ENCODE measurements around the gene DDA1. TPM values are rescaled to one million over a fixed set of nuclear protein-coding genes. Genes with fewer than 3 reads are reported as not detected.
"Not testable (repeated sequence)": the region's sequence is repeated elsewhere in the genome, so short reads cannot be mapped to it uniquely, and the experiment has no call there.

Gene DDA1
- total RNA-seq, 1 experiment from 2014 or later: 28.2 TPM

DNA sequence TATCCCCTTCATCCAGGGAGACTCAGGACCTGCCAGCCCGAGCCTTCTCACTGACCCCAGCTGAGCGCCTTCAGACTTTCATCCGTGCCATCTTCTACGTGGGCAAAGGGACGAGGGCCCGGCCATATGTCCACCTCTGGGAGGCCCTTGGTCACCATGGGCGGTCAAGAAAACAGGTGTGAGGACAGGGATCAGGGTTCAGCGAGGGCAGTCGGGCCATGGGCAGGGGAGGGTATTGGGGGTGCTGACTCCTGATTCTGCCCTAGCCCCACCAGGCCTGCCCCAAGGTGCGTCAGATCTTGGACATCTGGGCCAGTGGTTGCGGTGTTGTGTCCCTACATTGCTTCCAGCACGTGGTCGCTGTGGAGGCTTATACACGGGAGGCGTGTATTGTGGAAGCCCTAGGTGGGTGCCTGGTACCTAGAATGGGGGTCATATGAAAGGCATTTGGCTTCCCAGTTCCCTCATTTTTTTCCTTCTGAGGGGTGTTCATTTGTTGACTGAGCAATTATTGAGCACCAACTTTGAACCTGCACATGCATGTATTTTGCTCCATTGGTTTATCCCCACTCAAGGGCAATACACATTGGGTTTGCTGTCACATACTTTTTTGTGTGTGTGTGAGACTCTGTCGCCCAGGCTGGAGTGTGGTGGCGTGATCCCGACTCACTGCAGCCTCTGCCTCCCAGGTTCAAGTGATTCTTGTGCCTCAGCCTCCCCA is 23.8 kb upstream of the DDA1 start:
- DNase-seq (ENCODE audit: low spot score): no peak
- in situ Hi-C loops (cut with HindIII; ENCODE audit: low sequenced_read_pairs): no loop called here

DNA sequence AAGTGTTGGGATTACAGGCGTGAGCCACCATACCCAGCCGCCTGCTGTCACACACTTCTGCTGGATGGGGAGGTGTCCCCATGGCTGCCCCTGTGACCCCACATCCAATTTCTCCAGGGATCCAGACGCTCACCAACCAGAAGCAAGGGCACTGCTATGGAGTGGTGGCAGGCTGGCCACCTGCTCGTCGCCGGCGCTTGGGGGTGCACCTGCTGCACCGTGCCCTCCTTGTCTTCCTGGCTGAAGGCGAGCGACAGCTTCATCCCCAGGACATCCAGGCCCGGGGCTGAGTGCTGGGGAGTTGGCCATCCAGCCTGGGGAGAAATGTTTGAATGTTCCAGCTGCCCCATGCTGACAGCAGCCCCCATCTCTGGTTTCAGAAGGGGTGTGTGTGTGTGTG is 23.1 kb upstream of the DDA1 start:
- in situ Hi-C loops (cut with HindIII; ENCODE audit: low sequenced_read_pairs): no loop called here
- DNase-seq (ENCODE audit: low spot score): no peak

DNA sequence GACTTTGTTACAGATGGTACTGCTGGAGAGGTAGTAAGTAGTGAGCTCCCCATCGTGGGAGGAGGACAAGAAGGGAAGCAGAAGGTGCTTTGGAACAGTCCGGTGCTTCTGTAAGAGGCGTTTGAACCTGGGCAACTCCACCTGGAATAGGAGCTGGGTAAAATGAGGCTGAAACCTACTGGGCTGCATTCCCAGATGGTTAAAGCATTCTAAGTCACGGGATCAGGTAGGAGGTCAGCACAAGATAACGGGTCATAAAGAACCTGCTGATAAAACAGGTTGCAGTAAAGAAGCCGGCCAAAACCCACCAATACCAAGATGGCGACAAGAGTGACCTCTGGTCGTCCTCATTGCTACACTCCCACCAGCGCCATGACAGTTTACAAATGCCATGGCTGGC is 22.6 kb upstream of the DDA1 start:
- DNase-seq (ENCODE audit: low spot score): no peak
- in situ Hi-C loops (cut with HindIII; ENCODE audit: low sequenced_read_pairs): no loop called here

DNA sequence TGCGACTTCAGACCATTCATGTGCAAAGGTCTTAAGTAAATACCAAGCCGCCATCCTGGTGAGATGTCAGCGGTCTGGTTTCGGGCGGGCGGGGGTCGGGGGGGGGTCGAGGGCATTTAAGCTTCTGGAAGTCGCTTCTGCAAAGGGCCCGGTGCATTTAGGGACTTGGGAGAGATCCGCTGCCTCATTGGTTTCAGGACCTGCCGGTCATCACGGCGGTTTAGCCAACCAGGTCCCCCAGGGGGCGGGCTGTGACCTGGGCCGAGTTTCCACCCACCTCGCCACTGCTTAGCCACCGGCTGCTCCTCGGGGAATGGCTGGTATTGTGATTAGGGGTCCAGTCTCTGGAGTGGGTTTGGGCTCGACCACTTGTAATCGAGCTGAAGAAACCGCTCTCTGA is 19.9 kb upstream of the DDA1 start:
- peak; percentile 60 for DNase-seq (ENCODE audit: low spot score)
- in situ Hi-C loops (cut with HindIII; ENCODE audit: low sequenced_read_pairs): no loop called here

DNA sequence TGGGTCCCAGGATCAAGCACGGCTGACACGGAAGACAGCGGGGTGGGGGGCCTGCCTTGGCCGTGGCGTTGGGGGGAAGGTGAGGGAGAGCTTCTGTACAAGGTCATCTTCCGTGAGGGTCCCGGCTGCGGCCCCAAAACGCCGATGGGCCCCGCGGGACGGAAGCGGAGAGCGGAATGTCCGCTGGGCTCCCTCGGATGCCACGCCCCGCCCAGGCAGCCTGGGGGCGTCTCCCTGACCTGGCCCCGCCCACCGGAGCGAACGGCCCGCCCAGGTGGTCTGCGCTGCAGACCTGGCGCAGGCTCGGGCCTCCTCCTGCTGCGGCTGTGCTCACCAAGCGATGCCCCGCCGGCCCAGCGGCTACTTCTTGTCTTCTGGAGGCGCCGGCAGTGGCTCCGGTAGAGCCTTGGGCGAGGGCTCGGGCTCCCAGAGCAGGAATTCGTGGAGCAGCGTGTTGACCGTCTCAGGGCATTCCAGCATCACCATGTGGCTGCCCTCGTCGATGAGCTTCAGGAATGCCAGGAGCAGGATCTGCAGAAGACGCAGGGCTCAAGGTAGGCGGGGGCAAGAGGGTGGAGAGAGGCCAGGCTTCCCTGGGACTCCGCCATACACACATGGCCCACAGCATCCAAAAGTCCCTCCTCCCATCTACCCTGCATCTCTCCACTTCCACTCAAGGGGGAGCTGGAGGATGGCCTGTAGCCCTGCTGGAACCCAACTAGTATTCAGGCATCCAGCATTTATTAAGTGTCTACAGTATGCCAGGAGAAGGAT is 16.9 kb upstream of the DDA1 start:
- in situ Hi-C loops (cut with HindIII; ENCODE audit: low sequenced_read_pairs): no loop called here
- DNase-seq (ENCODE audit: low spot score): peak; percentile 87

DNA sequence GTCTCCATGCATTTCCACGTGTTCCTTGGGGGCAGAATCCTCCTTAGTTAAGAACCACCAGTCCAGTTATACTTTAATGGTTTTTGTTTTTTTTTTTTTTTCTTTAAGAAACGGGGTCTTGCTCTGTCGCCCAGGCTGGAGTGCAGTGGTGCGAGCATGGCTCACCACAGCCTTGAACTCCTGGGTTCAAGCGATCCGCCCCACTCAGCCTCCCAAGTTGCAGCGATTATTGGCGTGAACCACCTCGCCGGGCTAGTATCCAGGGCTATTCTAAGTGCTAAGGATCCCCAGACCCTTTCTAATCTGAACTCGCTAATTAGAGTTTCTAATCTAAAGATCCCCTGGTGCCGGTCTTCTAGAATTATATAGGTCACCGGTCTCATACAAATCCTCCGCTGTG is 15.8 kb upstream of the DDA1 start:
- in situ Hi-C loops (cut with HindIII; ENCODE audit: low sequenced_read_pairs): no loop called here
- no peak for DNase-seq (ENCODE audit: low spot score)

DNA sequence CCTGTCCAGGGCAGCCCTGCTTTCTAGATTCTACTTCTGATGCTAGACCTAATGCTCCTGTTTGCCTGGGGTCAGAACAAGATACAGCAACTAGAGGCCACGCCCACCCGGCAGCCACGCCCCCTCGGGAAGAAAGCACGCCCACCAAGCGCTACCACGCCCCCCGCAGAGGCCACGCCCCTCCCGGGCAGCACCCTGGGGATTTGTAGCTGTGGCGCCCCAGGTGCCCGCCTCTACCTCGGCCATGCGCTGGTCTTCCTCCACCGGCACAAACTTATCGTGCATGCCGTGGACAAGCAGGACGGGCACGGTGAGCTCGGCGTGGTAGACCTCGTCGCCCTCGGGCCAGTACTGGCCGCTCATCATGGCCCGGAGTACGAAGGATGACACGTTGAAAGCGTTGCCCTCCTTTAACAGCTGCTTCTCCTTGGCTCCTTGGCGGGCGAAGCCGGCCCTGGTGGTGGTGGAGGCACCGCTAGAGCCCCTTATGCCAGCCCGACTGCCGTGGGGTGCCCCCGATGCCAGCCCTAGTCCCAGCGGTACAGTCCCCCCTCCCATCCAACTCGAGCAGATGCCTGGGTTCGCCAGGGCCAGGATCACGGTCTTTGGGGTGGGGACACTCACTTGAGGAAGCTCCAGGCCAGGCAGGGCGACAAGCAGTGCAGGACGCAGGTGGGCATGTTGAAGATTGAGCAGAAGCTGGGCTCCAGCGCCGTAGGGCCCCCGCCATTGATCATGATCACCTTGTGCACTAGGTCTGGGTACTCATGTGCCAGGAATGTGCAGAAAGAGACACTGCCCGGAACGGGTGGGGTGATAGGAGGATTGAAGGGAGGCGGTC is 15.1 kb upstream of the DDA1 start:
- DNase-seq (ENCODE audit: low spot score): no peak
- in situ Hi-C loops (cut with HindIII; ENCODE audit: low sequenced_read_pairs): no loop called here

DNA sequence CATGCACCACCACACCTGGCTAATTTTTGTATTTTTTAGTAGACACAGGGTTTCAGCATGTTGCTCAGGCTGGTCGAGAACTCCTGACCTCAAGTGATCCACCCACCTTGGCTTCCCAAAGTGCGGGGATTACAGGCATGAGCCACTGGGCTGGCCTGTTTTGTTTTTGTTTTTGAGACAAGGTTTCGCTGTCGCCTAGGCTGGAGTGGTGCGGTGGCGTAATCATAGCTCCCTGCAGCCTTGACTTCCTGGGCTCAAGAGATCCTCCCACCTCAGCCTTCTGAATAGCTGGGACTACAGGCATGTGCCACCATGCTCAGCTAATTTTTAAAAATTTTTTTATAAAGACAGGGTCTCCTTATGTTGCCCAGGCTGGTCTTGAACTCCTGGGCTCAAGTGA is 13.8 kb upstream of the DDA1 start:
- DNase-seq (ENCODE audit: low spot score); in situ Hi-C loops (cut with HindIII; ENCODE audit: low sequenced_read_pairs): not testable (repeated sequence)

DNA sequence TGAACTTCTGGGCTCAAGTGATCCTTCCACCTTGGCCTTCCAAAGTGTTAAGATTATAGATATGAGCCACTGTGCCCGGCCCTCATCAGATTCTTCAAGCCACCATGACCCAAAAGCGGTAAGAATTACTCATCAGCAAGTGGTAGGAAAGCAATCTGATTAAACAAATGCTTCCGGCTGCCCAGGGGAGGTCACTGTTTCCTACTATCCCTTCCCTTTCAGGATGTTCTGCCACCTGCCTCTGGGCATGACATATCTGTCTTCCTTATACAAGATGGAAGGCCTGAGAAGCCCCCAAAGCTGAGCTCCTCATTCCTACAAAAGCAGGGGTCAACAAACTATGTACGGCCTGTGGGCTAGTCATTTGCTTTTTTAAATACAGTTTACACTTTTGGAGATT is 13.1 kb upstream of the DDA1 start:
- DNase-seq (ENCODE audit: low spot score): no peak
- in situ Hi-C loops (cut with HindIII; ENCODE audit: low sequenced_read_pairs): no loop called here

DNA sequence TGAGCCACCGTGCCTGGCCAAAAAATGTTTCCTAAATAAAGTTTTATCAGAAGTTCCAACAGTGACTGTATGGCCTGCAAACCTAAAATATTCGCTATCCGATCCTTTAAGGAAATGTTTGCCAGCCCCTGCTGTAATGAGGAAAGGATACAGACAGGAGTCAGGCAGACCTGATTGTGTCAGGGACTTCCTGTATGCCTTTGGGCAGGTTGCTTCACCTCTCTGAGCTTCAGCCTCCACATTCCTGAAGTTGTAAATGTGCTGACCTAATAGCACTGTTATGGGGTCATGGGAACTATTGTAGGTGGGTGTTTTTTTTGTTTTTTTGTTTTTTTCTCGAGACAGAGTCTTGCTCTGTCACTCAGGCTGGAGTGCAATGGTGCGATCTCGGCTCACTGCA is 12.4 kb upstream of the DDA1 start:
- no peak for DNase-seq (ENCODE audit: low spot score)
- in situ Hi-C loops (cut with HindIII; ENCODE audit: low sequenced_read_pairs): no loop called here

DNA sequence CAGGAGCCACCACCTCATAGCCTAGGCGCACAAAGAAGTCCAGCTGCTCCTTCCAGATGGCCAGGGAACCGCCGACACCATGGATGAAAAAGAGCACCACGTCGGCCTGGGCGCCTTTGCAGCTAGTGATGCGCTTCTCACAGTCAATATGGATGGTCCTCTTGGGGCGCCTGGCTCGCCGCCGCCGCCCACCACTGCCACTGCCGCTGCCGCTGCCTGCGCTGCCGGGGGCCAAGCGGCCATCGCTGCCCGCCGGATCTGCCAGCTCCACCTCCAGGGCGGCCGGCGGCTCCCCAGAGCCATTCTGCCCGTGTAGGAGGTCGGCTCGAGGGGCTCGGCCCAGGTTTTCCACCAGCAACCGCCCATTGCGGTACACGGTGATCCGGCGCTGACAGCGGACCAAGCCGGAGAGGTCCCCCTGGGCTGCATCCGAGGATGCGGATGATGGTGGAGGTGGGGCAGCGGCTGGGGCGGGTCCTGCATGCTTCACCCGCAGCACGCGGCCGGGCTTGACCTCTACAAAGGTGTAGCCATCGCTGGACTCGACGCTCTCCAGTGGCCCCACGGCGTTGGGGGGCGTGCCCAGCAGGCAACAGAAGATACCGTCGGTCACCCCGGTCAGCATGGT is 8.3 kb upstream of the DDA1 start:
- no peak for DNase-seq (ENCODE audit: low spot score)
- in situ Hi-C loops (cut with HindIII; ENCODE audit: low sequenced_read_pairs): no loop called here

DNA sequence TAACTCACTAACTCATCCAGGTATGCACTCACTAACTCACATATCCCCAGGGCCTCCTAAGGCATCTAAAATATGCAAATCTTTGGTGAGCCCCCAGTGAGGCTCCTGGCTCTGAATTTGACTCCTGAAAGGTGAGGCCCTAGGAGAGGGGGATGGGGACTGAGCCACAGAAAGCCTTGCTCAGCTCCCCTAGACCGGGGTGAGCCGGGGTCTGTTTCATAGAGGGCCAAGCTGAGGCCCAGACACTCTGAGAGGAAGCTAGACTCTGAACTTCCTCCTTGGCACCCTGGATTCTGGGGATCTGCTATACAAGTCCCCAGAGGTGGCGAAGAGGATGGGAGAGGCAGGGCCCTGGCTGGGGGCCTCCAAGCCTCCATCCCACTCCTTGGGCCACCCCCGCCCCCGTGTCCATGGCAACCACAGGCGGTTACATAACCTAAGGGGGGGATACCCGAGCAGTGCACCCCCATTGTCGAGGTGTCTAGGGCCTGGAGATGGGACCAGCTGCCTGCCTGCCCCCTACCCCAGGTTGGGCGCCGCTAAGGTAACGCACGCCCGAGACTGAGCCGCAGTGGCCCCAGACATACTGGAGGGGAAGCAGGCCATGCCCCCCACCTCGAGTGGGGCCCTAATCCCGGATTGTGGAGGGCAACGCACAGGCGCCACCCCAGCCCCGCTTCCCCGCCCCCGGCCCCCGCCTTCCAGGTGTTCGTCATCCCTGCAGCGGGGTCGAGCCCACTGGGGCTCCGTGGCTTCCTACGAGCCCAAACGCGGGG is 6.8 kb upstream of the DDA1 start:
- peak; percentile 67 for DNase-seq (ENCODE audit: low spot score)
- in situ Hi-C loops (cut with HindIII; ENCODE audit: low sequenced_read_pairs): no loop called here

DNA sequence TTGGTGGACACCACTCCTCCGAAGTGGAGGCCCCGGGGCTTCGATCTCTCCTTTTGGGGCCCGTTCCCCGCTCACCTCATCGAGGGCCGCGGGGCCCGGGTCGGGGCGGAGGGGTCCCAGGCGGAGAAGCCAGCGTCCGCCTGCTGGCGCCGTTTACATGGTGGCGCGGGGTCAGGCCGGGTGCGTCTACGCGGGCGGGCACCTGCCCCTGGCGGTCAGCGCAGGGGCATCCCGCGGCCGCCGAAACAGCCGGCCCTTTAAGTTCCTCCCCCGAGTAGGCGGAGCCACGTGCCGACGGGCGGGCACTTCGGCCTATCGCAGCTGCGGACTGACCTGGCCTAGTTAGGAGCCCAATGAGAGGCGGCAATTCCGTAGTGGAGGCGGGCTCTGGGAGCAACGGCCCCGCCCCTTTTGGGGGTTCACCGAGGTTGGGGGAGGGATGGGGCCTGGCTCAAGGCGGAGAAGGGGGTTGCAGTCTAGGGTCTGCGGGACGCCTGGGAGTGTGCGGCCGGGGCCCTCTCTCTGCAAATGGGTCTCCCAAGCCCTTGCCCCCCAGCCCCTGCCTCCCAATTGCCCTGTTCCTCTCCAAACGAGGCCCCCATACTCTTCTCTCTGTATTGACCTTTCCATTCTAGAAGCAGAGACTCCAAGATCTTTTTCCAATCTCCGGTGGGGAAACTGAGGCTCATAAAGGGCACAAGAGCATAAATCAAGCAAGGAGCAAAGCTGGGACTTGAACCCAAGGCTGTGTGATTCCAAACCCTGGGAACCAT is 6.0 kb upstream of the DDA1 start, which contains the start of gene ABHD8:
Gene ABHD8 (minus strand): TSS at position 259 of the 773 bp plus-strand sequence. CDS start 1,809 bp downstream, outside the sequence.
- DNase-seq (ENCODE audit: low spot score): peak; percentile 98
- in situ Hi-C loops (cut with HindIII; ENCODE audit: low sequenced_read_pairs): no loop called here

DNA sequence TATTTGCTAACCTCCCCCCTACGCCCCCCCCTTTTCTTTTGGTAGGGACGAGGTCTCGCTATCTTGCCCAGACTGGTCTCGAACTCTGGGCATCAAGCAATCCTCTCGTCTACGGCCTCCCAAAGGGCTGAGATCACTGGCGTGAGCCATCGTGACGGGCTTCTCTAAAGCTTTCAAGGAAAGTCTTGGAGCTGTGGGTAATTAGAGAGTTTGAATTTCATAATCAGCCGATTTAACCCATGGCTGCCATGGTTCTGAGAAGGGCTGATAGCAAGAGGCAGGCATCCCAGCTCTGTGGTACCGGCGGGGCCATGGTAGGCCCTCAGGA is 5.5 kb upstream of the DDA1 start:
- in situ Hi-C loops (cut with HindIII; ENCODE audit: low sequenced_read_pairs): no loop called here
- no peak for DNase-seq (ENCODE audit: low spot score)

DNA sequence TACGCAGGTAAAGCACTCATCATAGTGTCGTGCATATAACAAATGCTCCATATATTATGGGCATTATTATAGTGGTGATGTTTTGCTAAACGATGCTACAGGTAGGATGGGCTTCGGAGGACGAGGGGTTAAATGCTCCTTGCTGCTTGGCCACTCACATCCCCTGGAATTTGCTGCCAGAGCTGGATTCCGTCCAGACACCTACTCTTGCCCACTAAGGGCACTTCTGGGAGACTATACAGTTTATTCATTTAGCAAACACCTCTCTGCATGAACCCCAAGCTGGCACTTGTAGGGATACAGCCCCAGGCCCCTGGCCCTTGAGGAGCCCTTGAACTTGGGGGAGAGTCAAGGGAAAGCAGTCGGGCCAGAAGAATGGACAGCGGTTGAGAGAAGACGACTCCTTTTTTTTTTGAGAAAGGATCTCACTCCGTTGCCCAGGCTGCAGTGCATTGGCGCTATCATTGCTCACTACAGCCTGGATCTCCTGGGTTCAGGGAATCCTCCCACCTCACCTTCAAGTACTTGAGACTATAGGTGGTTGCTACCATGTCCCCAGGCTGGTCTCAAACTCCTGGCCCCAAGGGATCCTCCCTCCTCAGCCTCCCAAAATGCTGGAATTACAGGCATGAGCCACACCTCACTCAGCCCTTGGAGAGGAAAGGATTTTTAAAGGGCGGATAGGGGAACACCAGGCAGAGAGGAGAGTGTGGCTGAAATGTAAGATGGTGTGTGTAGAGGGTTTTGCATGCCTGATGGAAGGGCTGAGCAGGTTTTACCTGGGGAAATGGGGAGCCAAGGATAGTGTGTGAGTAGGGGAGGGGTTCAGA is 4.8 kb upstream of the DDA1 start:
- in situ Hi-C loops (cut with HindIII; ENCODE audit: low sequenced_read_pairs): no loop called here
- DNase-seq (ENCODE audit: low spot score): peak; percentile 26

DNA sequence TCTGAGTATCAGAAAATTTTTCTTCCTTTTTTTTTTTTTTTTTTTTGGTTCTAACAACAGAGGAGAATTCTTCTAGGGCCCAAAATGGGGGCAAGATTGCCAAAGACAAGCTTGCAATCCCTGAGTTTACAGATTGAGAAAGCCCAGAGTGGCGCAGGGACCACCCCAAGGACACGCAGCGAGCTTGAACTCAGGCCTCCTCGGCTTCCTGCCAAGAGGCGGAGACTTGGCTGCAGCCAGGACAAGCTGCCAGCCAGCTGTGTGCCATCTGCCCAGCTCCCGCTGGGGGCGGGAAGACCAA is 4.2 kb upstream of the DDA1 start:
- in situ Hi-C loops (cut with HindIII; ENCODE audit: low sequenced_read_pairs): no loop called here
- no peak for DNase-seq (ENCODE audit: low spot score)

DNA sequence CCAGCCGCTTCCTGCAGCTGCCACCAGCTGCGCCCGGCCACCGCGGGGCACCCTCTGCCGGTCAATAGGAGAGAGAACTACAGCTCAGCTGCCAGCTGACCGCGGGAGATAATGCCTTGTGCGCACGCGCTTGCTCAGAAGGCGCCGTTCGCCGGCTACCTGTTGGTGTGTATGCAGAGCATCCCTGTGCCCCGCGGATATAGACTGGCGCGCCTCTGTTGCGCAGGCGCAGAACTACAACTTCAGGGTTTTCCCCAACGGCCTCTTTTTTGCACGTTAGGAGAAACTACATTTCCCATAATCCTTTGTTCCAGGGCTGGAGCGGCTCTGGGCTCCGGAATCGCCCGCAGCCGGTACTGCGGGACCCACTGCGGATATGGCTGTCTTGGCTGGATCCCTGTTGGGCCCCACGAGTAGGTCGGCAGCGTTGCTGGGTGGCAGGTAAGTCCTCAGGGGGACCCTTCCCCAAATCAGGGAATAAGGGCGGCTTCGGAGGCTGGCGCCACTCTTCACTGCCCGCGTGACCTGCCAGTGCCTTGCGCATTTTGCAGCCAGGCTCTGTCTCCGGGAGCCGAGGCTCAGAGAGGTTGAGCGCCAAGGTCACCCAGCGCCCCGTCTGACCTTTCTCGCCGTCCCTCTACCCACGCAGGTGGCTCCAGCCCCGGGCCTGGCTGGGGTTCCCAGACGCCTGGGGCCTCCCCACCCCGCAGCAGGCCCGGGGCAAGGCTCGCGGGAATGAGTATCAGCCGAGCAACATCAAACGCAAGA is 3.7 kb upstream of the DDA1 start, which contains the start of gene MRPL34:
Gene MRPL34 (plus strand): TSS at position 356 of the 768 bp plus-strand sequence. CDS start 21 bp downstream, at position 377.
- in situ Hi-C loops (cut with HindIII; ENCODE audit: low sequenced_read_pairs): no loop called here
- peak; percentile 99 for DNase-seq (ENCODE audit: low spot score)

Data from G401 (cell line).